ENCODE measurements around the gene TGIF1. TPM values are rescaled to one million over a fixed set of nuclear protein-coding genes. Genes with fewer than 3 reads are reported as not detected.

Gene TGIF1
- total and polyA plus RNA-seq, 9 of the 15 experiments (the other 6 are each of a cell fraction or from before 2014, with no cell fraction given), result 16.1 to 77.7 (median 44.6) TPM

DNA sequence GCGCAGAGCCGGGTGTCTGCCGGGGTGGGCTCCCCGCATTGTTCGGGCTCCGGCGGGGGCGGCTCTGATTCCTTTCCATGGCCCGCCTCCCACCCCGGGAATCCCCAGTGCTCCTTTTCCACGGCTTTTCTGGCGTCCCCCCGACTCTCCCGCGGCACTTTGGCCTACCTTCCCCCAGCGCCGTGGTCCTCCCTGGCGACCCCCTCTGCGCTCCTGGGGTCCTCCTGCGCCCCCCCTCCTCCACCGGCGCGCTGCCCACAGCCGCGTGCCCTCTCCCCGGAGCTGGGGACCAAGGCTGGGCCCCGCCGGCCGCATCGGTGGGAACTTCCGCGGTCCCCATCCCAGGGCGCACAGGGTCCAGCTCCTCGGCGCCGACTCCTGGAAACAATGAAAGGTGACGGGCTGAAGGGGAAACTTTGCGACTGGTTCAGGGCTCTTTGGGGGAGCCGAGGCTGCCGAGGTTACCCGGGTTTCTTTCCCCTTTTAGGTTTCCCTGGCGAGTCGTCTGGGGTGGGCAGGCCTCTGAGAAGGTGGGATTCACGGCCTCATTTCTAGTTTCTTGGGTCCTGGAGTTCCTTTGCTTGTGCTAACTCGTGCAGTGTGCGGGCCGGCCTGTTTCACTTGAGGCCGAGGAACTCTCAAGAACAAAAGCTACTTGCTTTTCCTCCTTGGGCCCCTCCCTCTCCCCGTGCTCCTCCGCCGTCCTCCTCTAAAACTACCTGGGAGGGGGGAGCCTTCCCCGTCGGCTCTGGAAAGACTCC is 2.2 kb downstream of the TGIF1 start (continued):
- TF ChIP-seq ZNF133 (CRISPR knock-in tag; IDR thresholded peaks at IDR 0.05), result no peak
- peak; percentile 29; the same call in 1 of the 2 replicates for TF ChIP-seq ZBTB9 (CRISPR knock-in tag; IDR thresholded peaks at IDR 0.05)
- no peak for TF ChIP-seq ZNF561 (CRISPR knock-in tag; conservative IDR thresholded peaks at IDR 0.05)
- TF ChIP-seq PRMT5 (CRISPR knock-in tag; IDR thresholded peaks at IDR 0.05), result 0 out of 2 replicates have a peak, but pooled peaks have one; percentile 2
- TF ChIP-seq PTBP1 (IDR thresholded peaks at IDR 0.05; ENCODE audit: low read depth, low read length), result no peak
- TF ChIP-seq, protein P1, sequence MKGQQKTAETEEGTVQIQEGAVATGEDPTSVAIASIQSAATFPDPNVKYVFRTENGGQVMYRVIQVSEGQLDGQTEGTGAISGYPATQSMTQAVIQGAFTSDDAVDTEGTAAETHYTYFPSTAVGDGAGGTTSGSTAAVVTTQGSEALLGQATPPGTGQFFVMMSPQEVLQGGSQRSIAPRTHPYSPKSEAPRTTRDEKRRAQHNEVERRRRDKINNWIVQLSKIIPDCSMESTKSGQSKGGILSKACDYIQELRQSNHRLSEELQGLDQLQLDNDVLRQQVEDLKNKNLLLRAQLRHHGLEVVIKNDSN (CRISPR knock-in tag; IDR thresholded peaks at IDR 0.05), result no peak
- TF ChIP-seq ZNF76 (CRISPR knock-in tag; IDR thresholded peaks at IDR 0.05; ENCODE audit: borderline replicate concordance), result no peak
- no peak for TF ChIP-seq BDP1 (IDR thresholded peaks at IDR 0.05; ENCODE audit: insufficient read depth, insufficient read length)
- no peak for TF ChIP-seq ELK3 (CRISPR knock-in tag; IDR thresholded peaks at IDR 0.05)
- TF ChIP-seq, protein P2, sequence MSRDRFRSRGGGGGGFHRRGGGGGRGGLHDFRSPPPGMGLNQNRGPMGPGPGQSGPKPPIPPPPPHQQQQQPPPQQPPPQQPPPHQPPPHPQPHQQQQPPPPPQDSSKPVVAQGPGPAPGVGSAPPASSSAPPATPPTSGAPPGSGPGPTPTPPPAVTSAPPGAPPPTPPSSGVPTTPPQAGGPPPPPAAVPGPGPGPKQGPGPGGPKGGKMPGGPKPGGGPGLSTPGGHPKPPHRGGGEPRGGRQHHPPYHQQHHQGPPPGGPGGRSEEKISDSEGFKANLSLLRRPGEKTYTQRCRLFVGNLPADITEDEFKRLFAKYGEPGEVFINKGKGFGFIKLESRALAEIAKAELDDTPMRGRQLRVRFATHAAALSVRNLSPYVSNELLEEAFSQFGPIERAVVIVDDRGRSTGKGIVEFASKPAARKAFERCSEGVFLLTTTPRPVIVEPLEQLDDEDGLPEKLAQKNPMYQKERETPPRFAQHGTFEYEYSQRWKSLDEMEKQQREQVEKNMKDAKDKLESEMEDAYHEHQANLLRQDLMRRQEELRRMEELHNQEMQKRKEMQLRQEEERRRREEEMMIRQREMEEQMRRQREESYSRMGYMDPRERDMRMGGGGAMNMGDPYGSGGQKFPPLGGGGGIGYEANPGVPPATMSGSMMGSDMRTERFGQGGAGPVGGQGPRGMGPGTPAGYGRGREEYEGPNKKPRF (IDR thresholded peaks at IDR 0.05; ENCODE audit: low read depth, low read length), result no peak
- TF ChIP-seq GTF2E2 (tag; IDR thresholded peaks at IDR 0.05), result no peak
- TF ChIP-seq ZNF324 (CRISPR knock-in tag; IDR thresholded peaks at IDR 0.05), result no peak
- no peak for TF ChIP-seq MXI1 (IDR thresholded peaks at IDR 0.05; ENCODE audit: low read depth, low read length)
- no peak for TF ChIP-seq LCOR (CRISPR knock-in tag; IDR thresholded peaks at IDR 0.05)
- TF ChIP-seq XRCC3 (IDR thresholded peaks at IDR 0.05), result no peak
- TF ChIP-seq MIER1 (IDR thresholded peaks at IDR 0.05; ENCODE audit: low read depth), result no peak
- TF ChIP-seq PHB (CRISPR knock-in tag; IDR thresholded peaks at IDR 0.05), result peak; percentile 79; the same call in 1 of the 2 replicates
- TF ChIP-seq, protein P3, sequence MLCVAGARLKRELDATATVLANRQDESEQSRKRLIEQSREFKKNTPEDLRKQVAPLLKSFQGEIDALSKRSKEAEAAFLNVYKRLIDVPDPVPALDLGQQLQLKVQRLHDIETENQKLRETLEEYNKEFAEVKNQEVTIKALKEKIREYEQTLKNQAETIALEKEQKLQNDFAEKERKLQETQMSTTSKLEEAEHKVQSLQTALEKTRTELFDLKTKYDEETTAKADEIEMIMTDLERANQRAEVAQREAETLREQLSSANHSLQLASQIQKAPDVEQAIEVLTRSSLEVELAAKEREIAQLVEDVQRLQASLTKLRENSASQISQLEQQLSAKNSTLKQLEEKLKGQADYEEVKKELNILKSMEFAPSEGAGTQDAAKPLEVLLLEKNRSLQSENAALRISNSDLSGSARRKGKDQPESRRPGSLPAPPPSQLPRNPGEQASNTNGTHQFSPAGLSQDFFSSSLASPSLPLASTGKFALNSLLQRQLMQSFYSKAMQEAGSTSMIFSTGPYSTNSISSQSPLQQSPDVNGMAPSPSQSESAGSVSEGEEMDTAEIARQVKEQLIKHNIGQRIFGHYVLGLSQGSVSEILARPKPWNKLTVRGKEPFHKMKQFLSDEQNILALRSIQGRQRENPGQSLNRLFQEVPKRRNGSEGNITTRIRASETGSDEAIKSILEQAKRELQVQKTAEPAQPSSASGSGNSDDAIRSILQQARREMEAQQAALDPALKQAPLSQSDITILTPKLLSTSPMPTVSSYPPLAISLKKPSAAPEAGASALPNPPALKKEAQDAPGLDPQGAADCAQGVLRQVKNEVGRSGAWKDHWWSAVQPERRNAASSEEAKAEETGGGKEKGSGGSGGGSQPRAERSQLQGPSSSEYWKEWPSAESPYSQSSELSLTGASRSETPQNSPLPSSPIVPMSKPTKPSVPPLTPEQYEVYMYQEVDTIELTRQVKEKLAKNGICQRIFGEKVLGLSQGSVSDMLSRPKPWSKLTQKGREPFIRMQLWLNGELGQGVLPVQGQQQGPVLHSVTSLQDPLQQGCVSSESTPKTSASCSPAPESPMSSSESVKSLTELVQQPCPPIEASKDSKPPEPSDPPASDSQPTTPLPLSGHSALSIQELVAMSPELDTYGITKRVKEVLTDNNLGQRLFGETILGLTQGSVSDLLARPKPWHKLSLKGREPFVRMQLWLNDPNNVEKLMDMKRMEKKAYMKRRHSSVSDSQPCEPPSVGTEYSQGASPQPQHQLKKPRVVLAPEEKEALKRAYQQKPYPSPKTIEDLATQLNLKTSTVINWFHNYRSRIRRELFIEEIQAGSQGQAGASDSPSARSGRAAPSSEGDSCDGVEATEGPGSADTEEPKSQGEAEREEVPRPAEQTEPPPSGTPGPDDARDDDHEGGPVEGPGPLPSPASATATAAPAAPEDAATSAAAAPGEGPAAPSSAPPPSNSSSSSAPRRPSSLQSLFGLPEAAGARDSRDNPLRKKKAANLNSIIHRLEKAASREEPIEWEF (CRISPR knock-in tag; IDR thresholded peaks at IDR 0.05), result no peak; the same call in 1 of the 2 replicates

Data from K562 (cell line).